CMK (cell line): ENCODE measurements around the gene CNPY2.
"Not testable (repeated sequence)": the region's sequence is repeated elsewhere in the genome, so short reads cannot be mapped to it uniquely, and the experiment has no call there.

ENCODE experiments used
- DNase-seq: peaks from one replicate; pipeline ENCODE4 v3.0.0-alpha.2; 2010; ENCODE audit warnings: low read depth

The CNPY2 gene

GRCh38 chr12:56333679-56334489, 18.1 kb upstream of the CNPY2 start, which contains the start of gene PAN2:
Gene PAN2, minus strand, starts transcription at chr12:56334000. Its CDS starts 906 bp downstream, at chr12:56333094.
- peak; percentile 94 for DNase-seq

DNA sequence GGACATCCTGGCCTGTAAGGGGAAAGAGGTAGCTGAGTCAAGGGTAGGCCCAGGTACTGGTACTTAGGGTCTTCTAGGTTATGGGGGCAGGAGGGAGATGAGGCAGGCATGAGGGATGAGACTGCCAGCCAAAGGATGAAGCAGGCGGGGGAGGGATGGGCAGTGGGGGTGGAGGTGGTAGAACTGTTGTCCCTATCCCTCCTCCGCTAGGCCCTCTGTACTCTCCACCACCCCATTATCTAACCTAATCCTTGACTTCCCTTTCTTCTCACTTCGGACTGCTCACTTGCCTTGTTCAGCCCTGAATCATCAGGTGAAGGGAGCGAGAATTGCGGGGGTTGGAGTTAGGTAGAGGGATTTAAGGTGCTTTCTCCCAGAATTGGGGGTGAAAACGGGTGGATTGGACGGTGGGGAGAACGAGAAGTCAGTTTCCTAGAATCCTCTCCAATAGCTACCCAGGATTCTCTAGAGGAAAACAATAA, 17.4 kb upstream of the CNPY2 start:
- DNase-seq: peak; percentile 51

DNA sequence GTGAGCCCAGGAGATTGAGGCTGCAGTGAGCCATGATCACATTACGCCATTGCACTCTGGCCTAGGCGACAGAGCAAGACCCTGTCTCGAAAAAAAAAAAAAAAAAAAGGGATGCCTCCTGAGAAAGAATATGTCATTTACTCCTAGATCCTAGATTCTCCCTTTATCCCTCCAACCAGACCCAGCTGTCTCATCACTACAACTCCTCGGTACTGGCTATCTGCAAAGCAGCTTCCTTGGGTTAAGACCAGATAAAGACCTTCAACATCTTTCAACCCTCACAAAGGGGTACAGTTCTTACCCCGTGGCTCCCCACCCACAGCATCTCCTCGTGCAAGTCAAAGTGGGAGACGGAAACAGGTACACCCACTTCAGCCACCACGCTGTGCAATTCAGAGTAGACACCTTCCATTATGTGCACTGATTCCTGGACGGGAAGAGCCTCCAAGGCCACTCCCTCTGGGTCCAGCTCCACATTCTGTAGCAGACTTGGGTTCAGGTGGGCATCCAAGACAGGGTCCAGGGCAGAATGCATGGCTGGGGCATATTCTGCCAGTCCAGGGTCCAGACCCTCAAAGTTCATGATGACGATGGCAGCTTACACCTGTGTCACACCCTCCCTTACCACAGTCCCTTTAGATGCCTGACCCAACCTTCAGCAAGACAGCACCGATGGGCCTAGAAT, 16.9 kb upstream of the CNPY2 start:
- DNase-seq: no peak

- DNase-seq: no peak
Measured at GRCh38 chr12:56330936-56331490, 15.2 kb upstream of the CNPY2 start.

- no peak for DNase-seq
Measured at GRCh38 chr12:56326533-56326932, 10.7 kb upstream of the CNPY2 start.

DNA sequence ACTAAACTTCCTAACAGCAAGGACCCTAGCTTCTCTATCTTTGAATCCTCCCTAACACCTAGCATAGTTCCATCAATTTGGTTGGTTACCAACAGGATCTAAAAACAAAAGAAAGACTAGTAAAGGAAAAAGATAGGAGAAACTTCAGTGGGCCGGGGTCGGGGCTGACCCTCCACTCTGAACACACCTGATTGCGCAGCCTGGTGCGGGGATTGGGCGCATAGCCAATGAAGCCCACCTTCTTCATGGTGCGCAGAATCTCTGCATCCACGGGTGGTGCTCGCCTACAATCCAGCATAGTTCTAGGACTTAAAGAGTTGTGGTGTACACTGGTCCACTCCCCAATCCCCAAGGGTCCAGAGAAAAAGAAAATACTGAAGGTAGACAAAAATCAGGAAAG, 10.3 kb upstream of the CNPY2 start:
- DNase-seq: no peak

DNA sequence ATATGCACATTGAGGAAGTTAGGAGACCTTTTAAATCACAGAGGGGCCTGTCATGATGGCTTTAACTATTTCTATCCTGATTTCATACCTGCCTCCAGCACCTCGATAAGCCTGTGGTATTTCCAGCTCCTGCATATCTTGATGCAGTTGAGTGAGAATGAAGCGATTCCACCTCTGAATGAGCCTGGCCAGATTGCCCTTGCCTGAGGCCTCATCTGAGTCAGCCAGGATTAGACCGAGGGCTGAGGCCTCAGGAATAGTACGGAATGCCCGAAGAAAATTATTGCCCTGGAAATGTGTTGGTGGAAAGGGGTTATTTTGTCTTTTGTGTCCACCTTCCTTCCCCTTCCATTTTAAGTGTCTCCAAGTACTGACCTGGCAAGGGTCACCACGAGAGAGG, 8.4 kb upstream of the CNPY2 start:
- no peak for DNase-seq

- not testable (repeated sequence) for DNase-seq
Measured at GRCh38 chr12:56321610-56322009, 5.8 kb upstream of the CNPY2 start.

- DNase-seq: no peak
Measured at GRCh38 chr12:56321027-56321426, 5.2 kb upstream of the CNPY2 start.

- no peak for DNase-seq
Measured at GRCh38 chr12:56317675-56318074, 1.9 kb upstream of the CNPY2 start.

DNA sequence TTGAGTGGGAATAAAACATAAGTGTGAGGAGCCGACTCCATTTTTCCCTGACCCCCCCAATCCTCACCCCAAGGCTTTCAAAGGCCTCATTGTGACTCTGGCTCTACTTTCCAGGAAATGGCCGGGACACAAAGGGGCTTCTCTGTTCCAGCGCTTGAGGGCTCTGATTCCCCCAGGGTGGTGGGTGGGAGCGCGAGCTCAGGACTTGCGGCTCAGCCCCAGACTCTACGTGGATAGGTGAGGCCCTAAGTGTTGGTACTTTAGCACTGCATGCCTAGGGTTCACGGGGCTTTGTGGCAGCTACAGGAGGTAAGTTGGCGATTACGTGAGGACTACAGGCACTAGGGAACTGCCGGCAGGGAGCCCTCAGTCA, 553 bp downstream of the CNPY2 start:
- DNase-seq: no peak

DNA sequence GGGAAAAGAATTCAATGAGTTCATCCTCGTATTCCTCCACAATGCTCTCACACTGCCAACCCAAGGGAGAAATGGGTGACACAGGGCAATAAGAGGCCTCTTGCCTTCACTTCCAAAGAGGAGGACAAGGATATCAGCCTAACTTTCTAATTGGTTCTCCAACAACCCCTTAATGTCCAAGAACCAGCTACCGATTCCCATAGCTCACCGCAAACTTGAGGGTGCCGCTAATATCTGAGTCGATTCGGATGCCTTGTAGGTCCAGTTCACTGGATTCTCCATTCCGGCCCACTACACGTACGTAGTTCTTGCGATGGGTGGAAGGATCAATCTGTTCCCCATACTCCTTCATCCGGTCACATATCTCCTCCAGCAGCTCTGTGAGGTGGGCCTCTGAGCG, 4.8 kb downstream of the CNPY2 start:
- DNase-seq: no peak

DNA sequence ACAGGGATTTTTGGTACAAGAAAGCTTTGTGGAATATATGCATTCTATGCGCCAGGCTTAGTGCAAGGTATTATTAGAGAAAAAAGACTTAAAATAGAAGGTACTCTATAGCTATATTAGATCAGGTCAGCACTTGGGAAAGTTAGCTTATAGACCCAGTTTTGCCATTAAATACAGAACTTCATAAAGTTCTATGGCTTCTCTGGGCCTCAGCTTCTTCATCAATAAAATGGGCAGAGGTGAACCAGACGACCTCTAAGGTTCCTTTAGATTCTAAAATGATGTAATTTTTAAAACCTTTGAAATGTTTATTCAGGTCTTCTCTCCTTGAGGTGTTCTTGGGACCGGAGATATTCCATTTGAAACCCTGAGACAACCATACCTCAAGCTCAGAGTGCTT, 7.1 kb downstream of the CNPY2 start:
- no peak for DNase-seq

GRCh38 chr12:56307221-56307965, 8.4 kb downstream of the CNPY2 start:
- DNase-seq: no peak

DNA sequence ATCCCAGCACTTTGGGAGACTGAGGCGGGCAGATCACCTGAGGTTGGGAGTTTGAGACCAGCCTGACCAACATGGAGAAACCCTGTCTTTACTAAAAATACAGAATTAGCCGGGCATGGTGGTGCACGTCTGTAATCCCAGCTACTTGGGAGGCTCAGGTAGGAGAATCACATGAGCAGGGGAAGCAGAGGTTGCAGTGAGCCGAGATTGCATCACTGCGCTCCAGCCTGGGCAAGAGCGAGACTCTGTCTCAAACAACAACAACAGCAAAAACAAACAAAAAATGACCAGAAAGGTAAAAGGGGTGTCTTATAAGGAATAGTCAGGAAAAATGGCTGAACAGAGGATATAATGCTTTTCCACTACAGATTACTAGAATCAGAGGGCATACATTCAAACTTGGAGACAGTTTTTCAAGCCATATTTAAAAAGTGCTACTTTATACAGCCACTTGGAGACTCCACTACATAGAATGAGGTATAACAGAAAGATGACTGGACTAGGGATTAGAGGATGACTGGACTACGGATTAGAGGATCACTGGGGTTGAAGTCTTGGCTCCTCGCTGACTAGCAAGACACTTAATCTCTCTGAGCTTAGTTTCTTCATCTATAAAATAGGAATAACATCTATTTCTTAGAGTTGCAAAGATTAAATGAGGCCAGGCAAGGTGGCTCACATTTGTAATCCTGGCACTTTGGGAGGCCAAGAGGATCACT, 10.8 kb downstream of the CNPY2 start:
- DNase-seq: no peak

DNA sequence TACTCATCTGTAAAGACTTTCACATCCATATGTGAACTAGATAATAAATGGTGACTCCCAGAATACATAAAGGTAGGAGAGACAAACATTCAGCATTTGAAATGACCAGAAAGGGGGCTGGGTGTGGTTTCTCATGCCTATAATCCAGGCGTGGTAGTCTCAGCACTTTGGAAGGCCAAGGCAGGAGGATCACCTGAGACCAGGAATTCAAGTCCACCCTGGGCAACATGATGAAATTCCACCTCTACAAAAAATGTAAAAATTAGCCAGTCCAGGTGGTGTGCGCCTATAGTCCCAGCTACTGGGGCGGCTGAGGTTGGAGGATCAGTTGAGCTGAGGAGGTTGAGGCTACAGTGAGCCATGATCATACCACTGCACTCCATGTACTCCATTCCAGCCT, 11.5 kb downstream of the CNPY2 start:
- DNase-seq: no peak

- peak; percentile 27 for DNase-seq
Measured at GRCh38 chr12:56300644-56301464, 14.9 kb downstream of the CNPY2 start.

- DNase-seq: peak; percentile 92
Measured at GRCh38 chr12:56299853-56300643, 15.7 kb downstream of the CNPY2 start, which contains the start of gene CS. Gene CS, minus strand, starts transcription at chr12:56300330. Its CDS starts 129 bp downstream, at chr12:56300201.

GRCh38 chr12:56299308-56299852, 16.4 kb downstream of the CNPY2 start:
- no peak for DNase-seq

DNA sequence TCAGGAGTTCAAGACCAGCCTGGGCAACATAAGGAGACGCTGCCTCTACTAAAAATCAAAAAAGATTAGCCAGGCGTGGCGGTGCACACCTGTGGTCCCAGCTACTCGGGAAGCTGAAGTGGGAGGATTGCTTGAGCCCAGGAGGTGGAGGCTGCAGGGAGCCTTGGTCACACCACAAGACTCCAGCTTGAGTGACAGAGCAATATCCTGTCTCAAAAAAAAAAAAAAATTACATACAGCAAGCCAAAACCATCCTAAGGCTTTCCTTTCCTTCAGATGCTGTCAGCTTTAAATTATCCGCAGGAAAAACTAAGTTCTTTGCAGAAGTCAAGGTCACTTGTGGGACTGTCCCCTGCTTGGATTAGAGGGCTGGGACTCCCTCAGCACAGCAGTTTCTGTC, 17.0 kb downstream of the CNPY2 start:
- no peak for DNase-seq
